Activated T-helper 1 cell treated with anti-CD3 and anti-CD28 coated beads, Interleukin-12 subunit alpha, Interleukin-12 subunit beta, Interleukin-2, Interleukin-4 antibody, amounts not matched to agents 30 ng/mL and 10 ng/mL and 1 ng/mL, durations not matched to agents 14 hours and 24 hours and 36 hours (primary cell): ENCODE measurements around the gene SIN3A. TPM values are rescaled to one million over a fixed set of nuclear protein-coding genes. Genes with fewer than 3 reads are reported as not detected.
"Not testable (repeated sequence)": the region's sequence is repeated elsewhere in the genome, so short reads cannot be mapped to it uniquely, and the experiment has no call there.

ENCODE experiments used
- DNase-seq: peaks from one replicate; pipeline ENCODE4 v3.0.0; 2021; ENCODE audit warnings: low spot score
- H3K27ac Mint-ChIP-seq: one replicate; pipeline ENCODE4 v1.8.0; 2021; ENCODE audit warnings: mild to moderate bottlenecking, mixed read lengths
- H3K27me3 Mint-ChIP-seq: one replicate; pipeline ENCODE4 v1.8.0; 2022; ENCODE audit warnings: mild to moderate bottlenecking, moderate library complexity, mixed read lengths; ENCODE audit not compliant: insufficient read depth
- H3K36me3 Mint-ChIP-seq: one replicate; pipeline ENCODE4 v1.8.0; 2021; ENCODE audit warnings: low read depth, mixed read lengths
- H3K4me1 Mint-ChIP-seq: one replicate; pipeline ENCODE4 v1.8.0; 2021; ENCODE audit warnings: low read depth, mixed read lengths
- H3K4me3 Mint-ChIP-seq: one replicate; pipeline ENCODE4 v1.8.0; 2021; ENCODE audit warnings: mild to moderate bottlenecking, moderate library complexity, mixed read lengths
- H3K9me3 Mint-ChIP-seq: one replicate; pipeline ENCODE4 v1.8.0; 2021; ENCODE audit warnings: mixed read lengths
- intact Hi-C: fragments of 100-400 bp; cut with micrococcal nuclease; formaldehyde crosslinking; loops from one replicate; pipeline ENCODE4 v1.15.1; 2024
- total RNA-seq: library from RNA; stranded (reverse); gene quantifications from 2 replicates; pipeline ENCODE4 v1.2.3, GENCODE V29; 2022

SIN3A gene
- total RNA-seq, 1 donor from 2014 or later = 97.5 TPM

DNA sequence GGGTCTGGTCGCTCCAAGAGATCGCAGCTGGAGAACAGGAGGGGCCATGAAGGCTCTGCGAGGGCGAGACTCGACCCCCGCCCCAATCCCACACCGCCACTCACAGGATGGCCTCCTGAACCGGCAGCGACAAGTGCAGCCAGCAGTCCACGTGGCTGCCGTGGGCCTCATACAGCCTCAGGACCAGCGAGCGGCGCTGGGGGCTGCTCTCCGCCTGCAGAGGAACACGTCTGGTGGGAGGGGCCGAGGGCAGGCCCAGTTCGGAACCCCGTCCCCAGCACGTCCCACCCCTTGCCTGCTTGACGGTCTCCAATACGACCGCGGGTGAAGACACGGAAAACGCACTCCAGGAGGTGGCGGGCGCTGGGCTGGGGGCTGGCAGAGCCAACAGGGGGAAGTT is 95.5 kb downstream of the SIN3A start:
- intact Hi-C loops = no loop called here
- Mint-ChIP-seq H3K27me3 (no peaks in the 10 kb centered on the region), H3K36me3 (peaks cover 14% of the 10 kb centered on the region), H3K27ac (no peak overlapping the region), H3K4me3 (no peak overlapping the region), H3K4me1 (peaks cover 8% of the 10 kb centered on the region), H3K9me3 (peaks cover 3% of the 10 kb centered on the region)
- DNase-seq = no peak

- H3K9me3 Mint-ChIP-seq = peaks cover 10% of the 10 kb centered on the region
- no peak overlapping the region for H3K27ac Mint-ChIP-seq
- peaks cover 18% of the 10 kb centered on the region for H3K36me3 Mint-ChIP-seq
- H3K4me1 Mint-ChIP-seq = peaks cover 9% of the 10 kb centered on the region
- H3K4me3 Mint-ChIP-seq = no peak overlapping the region
- DNase-seq = no peak
- intact Hi-C loops = no loop called here
- no peaks in the 10 kb centered on the region for H3K27me3 Mint-ChIP-seq
Measured at GRCh38 chr15:75355369-75355768, 96.1 kb downstream of the SIN3A start.

- H3K4me3 Mint-ChIP-seq = no peak overlapping the region
Measured at GRCh38 chr15:75354454-75354853, 97.0 kb downstream of the SIN3A start.

GRCh38 chr15:75353604-75354003 is 97.9 kb downstream of the SIN3A start:
- Mint-ChIP-seq H3K27ac (no peak overlapping the region), H3K27me3 (no peaks in the 10 kb centered on the region), H3K4me3 (no peak overlapping the region), H3K4me1 (peaks cover 16% of the 10 kb centered on the region), H3K36me3 (peaks cover 23% of the 10 kb centered on the region), H3K9me3 (peaks cover 19% of the 10 kb centered on the region)
- intact Hi-C loops = no loop called here
- DNase-seq = no peak

More at GRCh38 chr15:75354454-75354853, 97.0 kb downstream of the SIN3A start:
- Mint-ChIP-seq H3K4me1 (peaks cover 16% of the 10 kb centered on the region), H3K27me3 (no peaks in the 10 kb centered on the region), H3K9me3 (peaks cover 19% of the 10 kb centered on the region), H3K27ac (no peak overlapping the region), H3K36me3 (peaks cover 25% of the 10 kb centered on the region)
- intact Hi-C loops = no loop called here
- no peak for DNase-seq

DNA sequence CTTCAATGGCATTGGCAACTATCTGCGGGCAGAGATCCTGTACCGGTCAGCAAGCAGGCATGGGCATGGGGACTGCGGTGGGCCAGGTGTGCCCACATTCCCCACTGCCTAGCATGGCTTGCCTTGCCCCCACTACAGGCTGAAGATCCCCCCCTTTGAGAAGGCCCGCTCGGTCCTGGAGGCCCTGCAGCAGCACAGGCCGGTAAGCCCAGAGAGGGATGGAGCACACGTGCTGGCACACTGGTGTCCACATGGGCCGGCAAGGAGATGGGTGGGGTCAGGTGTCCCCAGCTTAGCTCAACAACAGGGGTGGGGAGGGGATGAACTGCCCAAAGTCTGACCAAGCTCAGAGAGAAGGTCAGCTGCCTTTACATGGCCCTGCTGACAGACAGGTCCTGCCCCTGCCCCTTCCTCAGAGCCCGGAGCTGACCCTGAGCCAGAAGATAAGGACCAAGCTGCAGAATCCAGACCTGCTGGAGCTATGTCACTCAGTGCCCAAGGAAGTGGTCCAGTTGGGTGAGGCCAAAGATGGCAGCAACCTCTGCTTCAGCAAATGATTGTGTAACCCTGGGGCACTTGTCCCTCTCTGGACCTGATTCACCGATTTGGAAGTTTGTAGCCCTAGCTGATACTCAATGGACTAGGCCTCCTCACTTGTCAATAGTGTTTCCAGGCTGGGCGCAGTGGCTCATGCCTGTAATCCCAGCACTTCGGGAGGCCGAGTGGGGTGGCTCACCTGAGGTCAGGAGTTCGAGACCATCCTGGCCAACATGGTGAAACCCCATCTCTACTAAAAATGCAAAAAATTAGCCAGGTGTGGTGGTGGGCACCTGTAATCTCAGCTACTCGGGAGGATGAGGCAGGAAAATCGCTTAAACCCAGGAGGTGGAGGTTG is 99.1 kb downstream of the SIN3A start:
- no peak for DNase-seq
- Mint-ChIP-seq H3K36me3 (peaks cover 22% of the 10 kb centered on the region), H3K27ac (no peak overlapping the region)

GRCh38 chr15:75350601-75351361 is 100.7 kb downstream of the SIN3A start:
- DNase-seq = no peak
- intact Hi-C loops = no loop called here
- peak overlapping the region; percentile 17 for H3K4me3 Mint-ChIP-seq
- H3K36me3 Mint-ChIP-seq = peaks cover 22% of the 10 kb centered on the region
- H3K9me3 Mint-ChIP-seq = peaks cover 19% of the 10 kb centered on the region
- peak overlapping the region; percentile 89 for H3K27ac Mint-ChIP-seq
- peaks cover 26% of the 10 kb centered on the region for H3K4me1 Mint-ChIP-seq
- peaks cover 12% of the 10 kb centered on the region for H3K27me3 Mint-ChIP-seq

More for the DNA sequence above, 99.1 kb downstream of the SIN3A start:
- intact Hi-C loops = no loop called here
- H3K4me3 Mint-ChIP-seq = no peak overlapping the region
- peaks cover 17% of the 10 kb centered on the region for H3K4me1 Mint-ChIP-seq
- peaks cover 19% of the 10 kb centered on the region for H3K9me3 Mint-ChIP-seq
- peaks cover under 1% of the 10 kb centered on the region for H3K27me3 Mint-ChIP-seq

GRCh38 chr15:75349851-75350588 is 101.5 kb downstream of the SIN3A start:
- Mint-ChIP-seq H3K27me3 (peaks cover 19% of the 10 kb centered on the region), H3K9me3 (peaks cover 19% of the 10 kb centered on the region), H3K27ac (peak overlapping the region; percentile 89), H3K4me3 (peak overlapping the region; percentile 61), H3K36me3 (peaks cover 22% of the 10 kb centered on the region), H3K4me1 (peaks cover 26% of the 10 kb centered on the region)
- intact Hi-C loops = no loop called here
- peak; percentile 80 for DNase-seq

DNA sequence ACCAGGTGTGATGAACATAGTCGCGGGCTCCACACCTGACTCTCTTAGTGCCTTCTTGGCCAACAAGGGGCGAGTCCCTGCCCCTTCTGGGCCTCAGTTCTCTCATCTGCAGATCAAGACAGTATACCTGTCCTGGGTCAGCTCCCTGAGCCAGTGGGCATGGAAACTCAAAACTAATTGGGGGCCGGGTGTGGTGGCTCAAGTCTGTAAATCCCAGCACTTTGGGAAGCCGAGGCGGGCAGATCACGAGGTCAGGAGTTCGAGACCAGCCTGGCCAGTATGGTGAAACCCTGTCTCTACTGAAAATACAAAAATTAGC is 102.2 kb downstream of the SIN3A start:
- intact Hi-C loops, H3K27ac Mint-ChIP-seq, H3K4me3 Mint-ChIP-seq: not testable (repeated sequence)

GRCh38 chr15:75348562-75349350 is 102.7 kb downstream of the SIN3A start:
- intact Hi-C loops = no loop called here
- peak overlapping the region; percentile 68 for H3K27ac Mint-ChIP-seq
- H3K9me3 Mint-ChIP-seq = peaks cover 19% of the 10 kb centered on the region
- peak overlapping the region; percentile 15 for H3K4me3 Mint-ChIP-seq
- peaks cover 21% of the 10 kb centered on the region for H3K27me3 Mint-ChIP-seq
- DNase-seq = no peak
- H3K36me3 Mint-ChIP-seq = peaks cover 22% of the 10 kb centered on the region
- H3K4me1 Mint-ChIP-seq = peaks cover 26% of the 10 kb centered on the region

More for the DNA sequence above, 102.2 kb downstream of the SIN3A start:
- Mint-ChIP-seq H3K27me3 (peaks cover 21% of the 10 kb centered on the region), H3K9me3 (peaks cover 19% of the 10 kb centered on the region), H3K36me3 (peaks cover 22% of the 10 kb centered on the region), H3K4me1 (peaks cover 26% of the 10 kb centered on the region)
- not testable (repeated sequence) for DNase-seq

GRCh38 chr15:75348034-75348561 is 103.4 kb downstream of the SIN3A start:
- Mint-ChIP-seq H3K4me1 (peaks cover 26% of the 10 kb centered on the region), H3K27me3 (peaks cover 21% of the 10 kb centered on the region), H3K9me3 (peaks cover 19% of the 10 kb centered on the region), H3K36me3 (peaks cover 19% of the 10 kb centered on the region), H3K27ac (peak overlapping the region; percentile 68), H3K4me3 (no peak overlapping the region)
- intact Hi-C loops = no loop called here
- DNase-seq = no peak

DNA sequence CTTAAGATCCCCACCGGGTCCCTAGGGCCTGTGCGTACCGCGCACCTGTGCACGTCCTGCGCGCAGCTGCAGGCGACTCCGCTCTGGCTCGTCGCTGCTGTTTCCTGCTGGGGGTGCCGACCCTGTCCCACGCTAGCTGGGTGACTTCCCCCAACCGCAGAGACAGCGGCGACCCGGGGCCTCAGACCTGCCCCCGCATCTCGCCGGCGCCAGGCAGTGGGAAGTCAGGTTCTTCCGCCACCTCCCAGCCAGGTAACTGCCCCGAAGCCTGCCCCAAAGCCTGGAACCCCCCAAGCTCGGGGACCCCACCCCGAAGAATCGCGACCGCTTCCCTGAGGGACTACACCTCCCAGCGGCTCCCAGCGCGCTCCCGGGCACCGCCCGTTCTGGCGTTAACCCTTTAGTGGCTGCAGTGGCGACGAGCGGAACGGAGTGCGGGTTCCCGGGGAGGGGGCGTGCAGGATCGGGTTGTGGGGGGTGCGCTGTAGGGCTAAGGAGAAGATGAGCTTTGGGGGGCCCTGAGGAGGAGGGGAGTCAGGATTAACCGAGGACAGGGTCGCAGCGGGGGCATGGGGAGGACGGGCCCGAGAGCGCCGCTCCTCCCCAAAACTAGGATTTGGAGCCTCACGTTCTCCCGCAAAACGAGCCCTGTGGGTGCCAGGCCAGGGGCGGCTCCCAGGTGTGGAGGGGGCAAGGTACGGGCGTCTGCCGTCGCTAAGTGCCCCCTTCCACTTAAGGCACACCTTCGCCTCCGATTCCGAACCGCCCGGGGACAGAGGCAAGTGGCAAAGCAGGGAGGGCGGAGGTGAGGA is 104.1 kb downstream of the SIN3A start:
- intact Hi-C loops = loop anchor here (2.0 kb wide), 1 partner anchor 21 kb away; the partner anchor contains the start of gene MAN2C1
- peaks cover 19% of the 10 kb centered on the region for H3K36me3 Mint-ChIP-seq
- H3K27ac Mint-ChIP-seq = peak overlapping the region; percentile 24
- DNase-seq = peak; percentile 28
- peak overlapping the region; percentile 75 for H3K4me3 Mint-ChIP-seq
- peaks cover 26% of the 10 kb centered on the region for H3K4me1 Mint-ChIP-seq
- H3K27me3 Mint-ChIP-seq = peaks cover 21% of the 10 kb centered on the region
- peaks cover 19% of the 10 kb centered on the region for H3K9me3 Mint-ChIP-seq
